HG03432 (cell line): ENCODE data around the gene MAP4K4.

Experiments
- ATAC-seq: cut with Tn5 transposase; IDR thresholded peaks from one replicate; pipeline ENCODE4 v1.9.1; 2021; ENCODE audit warnings: mild to moderate bottlenecking, moderate library complexity; ENCODE audit not compliant: unreplicated experiment

The MAP4K4 gene

GRCh38 chr2:101829429-101829828, 131.9 kb downstream of the MAP4K4 start:
- no peak for ATAC-seq

GRCh38 chr2:101830146-101830545, 132.6 kb downstream of the MAP4K4 start:
- ATAC-seq = no peak

GRCh38 chr2:101830555-101830954, 133.0 kb downstream of the MAP4K4 start:
- ATAC-seq = peak; percentile 65

GRCh38 chr2:101831351-101831865, 133.9 kb downstream of the MAP4K4 start:
- peak; percentile 71 for ATAC-seq

GRCh38 chr2:101832114-101832513, 134.6 kb downstream of the MAP4K4 start:
- ATAC-seq = no peak

- ATAC-seq = no peak
Observed at GRCh38 chr2:101833890-101834523, 136.5 kb downstream of the MAP4K4 start.

- no peak for ATAC-seq
Observed at GRCh38 chr2:101837354-101837753, 139.8 kb downstream of the MAP4K4 start.

GRCh38 chr2:101841679-101842327, 144.3 kb downstream of the MAP4K4 start:
- no peak for ATAC-seq

GRCh38 chr2:101842471-101842870, 145.0 kb downstream of the MAP4K4 start:
- no peak for ATAC-seq

GRCh38 chr2:101843048-101843447, 145.5 kb downstream of the MAP4K4 start:
- no peak for ATAC-seq

GRCh38 chr2:101843471-101843870, 146.0 kb downstream of the MAP4K4 start:
- ATAC-seq = no peak

- no peak for ATAC-seq
Observed at GRCh38 chr2:101844055-101844635, 146.6 kb downstream of the MAP4K4 start.

- ATAC-seq = no peak
Observed at GRCh38 chr2:101846973-101847372, 149.5 kb downstream of the MAP4K4 start.

- ATAC-seq = no peak
Observed at GRCh38 chr2:101847661-101848339, 150.3 kb downstream of the MAP4K4 start.

GRCh38 chr2:101848769-101849410, 151.4 kb downstream of the MAP4K4 start:
- ATAC-seq = no peak

GRCh38 chr2:101850450-101850849, 152.9 kb downstream of the MAP4K4 start:
- ATAC-seq = no peak

GRCh38 chr2:101850991-101851390, 153.5 kb downstream of the MAP4K4 start:
- no peak for ATAC-seq

GRCh38 chr2:101852824-101853223, 155.3 kb downstream of the MAP4K4 start:
- ATAC-seq = no peak

- no peak for ATAC-seq
Observed at GRCh38 chr2:101854877-101855276, 157.4 kb downstream of the MAP4K4 start.

GRCh38 chr2:101855776-101856175, 158.3 kb downstream of the MAP4K4 start:
- ATAC-seq = no peak

- no peak for ATAC-seq
Observed at GRCh38 chr2:101858246-101858645, 160.7 kb downstream of the MAP4K4 start.
